NCI-H128 (cell line): ENCODE data around the gene ARPC1B.
"Not testable (repeated sequence)": the region's sequence is repeated elsewhere in the genome, so short reads cannot be mapped to it uniquely, and the experiment has no call there.

ENCODE experiments used
- DNase-seq: peaks from one replicate; lab custom pipeline; 2025; ENCODE audit not compliant: unreplicated experiment; lab: John Stamatoyannopoulos, UW

The ARPC1B gene

DNA sequence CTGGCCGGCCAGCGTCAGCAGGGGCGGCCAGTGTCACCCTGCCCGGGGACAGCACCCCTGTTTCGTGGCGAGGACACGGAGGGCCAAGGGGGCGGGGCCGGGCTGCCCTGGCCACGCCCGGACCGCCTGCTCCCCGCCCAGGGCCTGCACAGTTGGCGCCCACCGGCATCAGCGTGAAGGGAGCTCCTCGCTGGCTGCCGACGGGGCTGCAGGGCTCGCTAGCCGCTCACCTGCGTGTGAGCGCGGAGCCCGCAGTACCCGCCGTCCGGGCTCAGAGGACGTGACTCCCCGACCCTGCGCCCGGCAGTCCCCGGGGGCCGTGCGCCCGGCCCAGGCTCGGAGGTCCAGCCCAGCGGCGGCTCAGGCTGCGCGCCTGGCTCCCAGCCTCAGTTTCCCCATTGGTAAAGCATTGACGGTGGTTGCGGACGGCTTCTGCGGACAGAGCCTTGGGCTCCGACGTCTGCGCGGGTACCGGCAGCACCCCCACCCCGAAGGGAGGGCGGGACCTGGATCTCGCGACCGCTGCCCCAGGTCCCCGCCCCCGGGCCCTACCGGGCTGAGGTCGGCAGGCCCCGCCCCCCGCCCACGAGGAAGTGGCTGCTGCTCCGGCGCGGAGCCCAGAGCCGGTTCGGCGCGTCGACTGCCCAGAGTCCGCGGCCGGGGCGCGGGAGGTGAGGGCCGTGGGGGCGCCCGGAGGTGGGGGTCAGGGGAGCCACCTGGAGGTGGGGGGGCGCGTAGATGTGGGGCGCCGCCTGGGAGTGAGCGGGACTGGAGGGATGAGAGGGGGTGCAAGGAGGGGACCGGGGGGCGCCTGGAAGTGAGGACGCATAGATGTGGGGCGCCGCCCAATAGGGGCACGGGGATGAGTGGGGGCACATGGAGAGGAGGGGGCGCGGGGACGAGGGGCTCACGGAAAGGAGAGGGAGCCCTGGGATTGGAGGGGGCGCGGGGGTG, at the start of gene ARPC1B:
Gene ARPC1B, plus strand, starts transcription at position 620 of the 954 bp plus-strand sequence. CDS start 10,985 bp downstream, outside the sequence.
- no peak for DNase-seq

DNA sequence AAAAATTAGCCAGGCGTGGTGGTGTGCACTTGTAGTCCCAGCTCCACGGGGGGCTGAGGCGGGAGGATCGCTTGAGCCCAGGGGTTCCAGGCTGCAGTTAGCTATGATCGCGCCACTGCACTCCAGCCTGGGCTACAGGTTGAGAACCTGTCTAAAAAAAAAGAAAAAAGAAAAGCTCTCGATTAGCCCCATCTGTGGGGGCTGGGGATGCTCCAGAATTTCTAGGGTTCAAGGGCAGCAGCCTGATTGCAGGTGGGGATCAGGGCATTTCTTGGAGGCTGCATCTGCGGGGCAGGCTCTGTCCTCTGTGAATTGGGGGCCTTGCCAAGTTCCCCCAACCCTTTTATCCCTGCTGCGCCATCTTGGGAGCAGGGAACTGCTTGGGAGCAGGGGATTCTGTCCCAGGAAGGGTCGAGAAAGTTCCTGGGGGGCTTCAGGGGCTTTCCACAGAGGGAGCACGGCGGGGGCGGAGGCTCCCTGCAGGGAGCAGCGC, 49.5 kb upstream of the ARPC1B start:
- no peak for DNase-seq

DNA sequence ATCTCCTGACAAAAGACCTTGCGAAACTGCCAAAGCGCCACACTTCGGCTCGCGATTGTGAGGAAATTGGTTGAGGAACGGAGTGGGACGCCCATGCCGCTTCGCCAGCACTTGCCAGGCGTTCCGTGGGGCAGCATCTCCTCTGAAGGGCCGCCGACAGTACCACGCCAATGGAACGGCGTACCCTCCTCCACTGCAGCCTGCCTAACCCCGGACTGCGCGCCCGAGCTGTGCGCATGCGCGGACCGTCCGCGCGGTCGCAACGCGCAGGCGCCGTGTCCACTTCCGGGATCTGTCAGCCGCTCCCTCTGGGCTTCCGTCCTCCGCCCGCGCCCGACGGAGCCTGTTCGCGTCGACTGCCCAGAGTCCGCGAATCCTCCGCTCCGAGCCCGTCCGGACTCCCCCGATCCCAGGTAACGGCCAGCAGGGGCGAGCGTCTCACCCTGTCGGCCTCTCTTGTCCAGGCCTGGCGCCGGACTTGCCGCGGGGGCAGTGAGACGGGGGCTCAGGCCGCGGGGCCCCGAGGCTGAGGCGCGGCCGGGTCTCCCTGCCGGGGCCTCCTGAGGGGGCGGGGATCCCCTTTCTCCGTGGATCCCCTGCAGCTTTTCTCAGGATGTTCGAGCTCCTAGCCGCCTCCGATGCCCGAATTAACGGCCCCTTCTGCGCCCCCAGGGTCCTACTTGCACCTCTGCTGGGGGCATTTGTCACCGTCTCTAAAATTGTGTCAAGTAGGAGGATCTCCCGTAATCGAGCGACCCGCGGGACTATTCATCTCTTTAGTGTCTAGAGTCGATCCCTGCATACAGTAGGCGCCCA, 48.7 kb upstream of the ARPC1B start, which contains the start of gene ARPC1A:
Gene ARPC1A, plus strand, starts transcription at position 307 of the 816 bp plus-strand sequence. CDS start 7,456 bp downstream, outside the sequence.
- peak; percentile 82 for DNase-seq

DNA sequence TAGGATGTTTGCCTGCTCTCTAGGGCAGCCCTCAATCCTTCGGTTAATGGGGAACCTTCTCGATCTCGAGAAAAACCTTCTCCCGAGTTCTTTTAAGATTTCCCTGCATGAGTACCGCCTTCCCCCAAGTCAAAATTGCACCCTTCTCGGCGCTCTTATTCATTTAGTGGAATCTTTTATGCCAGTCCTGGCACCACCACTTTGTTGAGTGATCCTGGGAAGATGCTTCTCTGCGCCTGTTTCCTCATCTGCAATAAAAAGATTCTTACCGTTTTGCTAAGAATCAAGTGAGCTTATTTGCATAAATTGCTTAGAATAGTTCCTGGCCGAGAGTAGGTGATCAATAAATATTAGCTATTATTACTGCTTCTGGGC, 48.1 kb upstream of the ARPC1B start:
- DNase-seq: no peak

DNA sequence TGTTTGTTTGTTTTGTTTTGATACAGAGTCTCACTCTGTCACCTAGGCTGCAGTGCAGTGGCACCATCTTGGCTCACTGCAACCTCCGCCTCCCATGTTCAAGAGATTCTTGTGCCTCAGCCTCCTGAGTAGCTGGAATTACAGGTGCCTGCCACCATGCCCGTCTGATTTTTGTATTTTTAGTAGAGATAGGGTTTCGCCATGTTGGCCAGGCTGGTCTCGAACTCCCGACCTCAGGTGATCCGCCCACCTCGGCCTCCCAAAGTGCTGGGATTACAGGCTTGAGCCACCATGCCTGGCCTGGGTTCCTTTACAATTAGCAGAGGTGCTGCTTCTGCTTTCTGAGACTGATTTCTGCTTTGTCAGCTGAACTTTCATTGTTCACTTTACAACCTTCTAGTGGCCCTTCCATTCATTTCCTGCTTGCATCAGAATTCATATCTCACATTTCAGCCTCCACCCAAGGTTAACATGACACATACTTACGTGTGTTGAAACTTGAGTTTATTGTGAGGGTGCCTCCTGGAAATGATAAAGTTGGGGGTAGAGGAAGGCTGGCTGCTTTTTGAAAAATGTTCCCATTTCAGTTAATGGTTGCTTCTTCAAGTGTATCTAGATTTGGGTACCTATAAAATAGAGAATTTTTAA, 44.1 kb upstream of the ARPC1B start:
- not testable (repeated sequence) for DNase-seq

DNA sequence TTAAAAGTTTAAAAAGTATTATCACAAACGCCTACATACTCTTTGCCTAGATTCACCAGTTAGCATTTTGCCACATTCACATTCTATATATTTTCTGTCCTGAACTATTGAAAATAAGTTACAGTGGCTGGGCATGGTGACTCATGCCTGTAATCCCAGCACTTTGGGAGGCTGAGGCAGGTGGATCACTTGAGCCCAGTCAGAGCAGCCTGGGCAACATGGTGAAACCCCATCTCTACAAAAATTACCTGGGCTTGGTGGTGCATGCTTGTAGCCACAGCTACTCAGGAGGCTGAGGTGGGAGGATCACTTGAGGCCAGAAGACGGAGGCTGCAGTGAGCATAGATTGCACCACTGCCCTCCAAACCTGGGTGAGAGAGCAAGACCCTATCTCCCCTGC, 43.5 kb upstream of the ARPC1B start:
- no peak for DNase-seq

DNA sequence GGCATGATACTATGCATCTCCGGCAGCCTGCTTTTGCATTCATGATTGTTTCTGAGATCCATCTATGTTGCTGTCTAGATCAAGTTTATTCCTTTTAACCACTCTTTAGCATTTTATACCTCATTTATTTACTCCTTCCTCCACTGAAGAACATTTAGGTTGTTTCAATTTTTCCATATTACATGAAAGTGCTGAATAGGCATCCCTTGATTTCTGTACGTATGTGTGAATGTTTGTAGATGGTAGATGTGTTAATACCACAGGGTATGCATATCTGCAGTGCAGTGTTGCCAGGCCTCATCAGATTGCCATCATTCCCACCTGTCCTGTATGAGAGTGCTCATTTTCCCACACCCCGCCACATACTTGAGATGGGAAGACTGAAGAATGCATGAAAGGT, 34.9 kb upstream of the ARPC1B start:
- no peak for DNase-seq

DNA sequence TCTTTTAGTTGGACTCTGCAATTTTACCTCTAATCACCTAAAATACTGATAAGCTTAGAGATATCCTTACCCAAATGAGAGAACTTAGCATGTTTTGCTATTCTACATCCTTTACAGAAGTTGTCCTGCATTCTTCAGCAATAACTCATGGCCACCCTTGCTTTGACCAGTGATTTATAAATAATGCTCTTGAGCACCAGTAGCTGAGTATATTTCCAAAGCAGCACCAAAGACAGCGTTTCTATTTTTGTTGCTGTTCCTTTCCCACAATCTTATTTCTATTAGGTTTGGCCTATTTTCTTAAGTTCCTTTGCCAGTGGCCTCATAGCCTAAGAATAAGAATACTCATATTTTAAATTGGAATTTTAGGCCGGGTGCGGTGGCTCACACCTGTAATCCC, 33.9 kb upstream of the ARPC1B start:
- no peak for DNase-seq

DNA sequence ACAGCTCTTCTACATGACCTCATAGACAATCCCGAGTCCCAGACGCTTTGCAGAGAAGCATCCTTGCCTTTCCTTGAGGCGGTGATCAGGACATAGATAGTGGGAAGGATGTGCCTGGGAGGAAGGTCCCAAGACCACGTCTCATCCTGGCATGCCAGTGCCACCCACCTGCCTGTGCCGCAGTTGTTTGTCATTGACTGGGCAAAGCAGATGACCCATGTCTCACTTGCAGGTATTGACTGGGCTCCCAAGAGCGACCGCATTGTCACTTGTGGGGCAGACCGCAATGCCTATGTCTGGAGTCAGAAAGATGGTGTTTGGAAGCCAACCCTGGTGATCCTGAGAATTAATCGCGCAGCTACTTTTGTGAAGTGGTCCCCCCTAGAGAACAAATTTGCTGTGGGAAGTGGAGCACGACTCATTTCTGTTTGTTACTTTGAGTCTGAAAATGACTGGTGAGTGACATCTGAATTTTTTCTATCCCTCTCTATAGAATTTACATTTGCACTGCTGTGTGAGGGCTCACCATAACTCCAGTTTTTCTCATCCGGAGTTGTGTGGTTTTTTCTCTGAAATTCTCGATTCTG, 30.4 kb upstream of the ARPC1B start:
- no peak for DNase-seq

DNA sequence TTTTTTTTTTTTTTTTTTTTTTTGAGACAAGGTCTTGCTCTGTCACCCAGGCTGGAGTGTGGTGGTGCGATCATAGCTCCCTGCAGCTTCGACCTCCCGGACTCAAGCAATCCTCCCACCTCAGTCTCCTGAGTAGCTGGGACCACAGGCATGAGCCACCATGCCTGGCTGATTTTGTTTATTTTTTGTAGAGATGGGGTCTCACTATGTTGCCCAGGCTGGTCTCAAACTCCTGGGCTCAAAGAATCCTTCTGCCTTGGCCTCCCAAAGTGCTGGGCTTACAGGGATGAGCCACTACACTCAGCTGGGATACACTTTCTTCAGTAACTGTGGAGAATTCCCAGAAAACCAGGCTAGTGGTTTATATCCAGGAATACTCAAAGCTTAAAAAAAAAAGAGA, 23.9 kb upstream of the ARPC1B start:
- DNase-seq: not testable (repeated sequence)

DNA sequence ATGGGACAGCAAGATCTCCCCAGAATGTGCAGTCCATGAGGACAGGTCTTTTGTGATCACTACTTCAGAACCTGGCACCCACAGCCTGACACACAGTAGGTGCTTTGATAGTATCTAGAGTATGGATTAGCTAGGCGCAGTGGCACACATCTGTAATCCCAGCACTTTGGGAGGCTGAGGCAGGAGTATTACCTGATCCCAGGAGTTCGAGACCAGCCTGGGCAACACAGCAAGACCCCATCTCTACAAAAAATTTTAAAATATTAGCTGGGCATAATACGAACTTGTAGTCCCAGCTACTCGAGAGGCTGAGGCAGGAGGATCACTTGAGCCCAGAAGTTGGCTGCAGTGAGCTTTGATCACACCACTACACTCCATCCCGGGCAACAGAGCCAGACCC, 22.3 kb upstream of the ARPC1B start:
- DNase-seq: no peak

DNA sequence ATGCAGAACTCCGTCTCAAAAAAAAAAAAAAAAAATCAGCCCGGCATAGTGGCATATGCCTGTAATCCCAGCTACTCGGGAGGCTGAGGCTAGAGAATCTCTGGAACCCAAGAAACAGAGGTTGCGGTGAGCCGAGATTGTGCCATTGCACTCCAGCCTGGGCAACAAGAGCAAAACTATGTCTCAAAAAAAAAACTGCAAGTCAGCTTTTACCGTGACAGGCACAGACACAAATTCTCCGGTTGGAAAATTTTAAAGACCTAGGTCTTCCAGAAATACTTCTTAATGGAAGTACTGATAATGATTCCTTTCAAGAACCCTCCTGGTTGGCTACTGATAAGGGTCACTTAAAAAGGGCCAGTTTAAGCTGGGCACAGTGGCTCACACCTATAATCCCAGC, 19.4 kb upstream of the ARPC1B start:
- no peak for DNase-seq

DNA sequence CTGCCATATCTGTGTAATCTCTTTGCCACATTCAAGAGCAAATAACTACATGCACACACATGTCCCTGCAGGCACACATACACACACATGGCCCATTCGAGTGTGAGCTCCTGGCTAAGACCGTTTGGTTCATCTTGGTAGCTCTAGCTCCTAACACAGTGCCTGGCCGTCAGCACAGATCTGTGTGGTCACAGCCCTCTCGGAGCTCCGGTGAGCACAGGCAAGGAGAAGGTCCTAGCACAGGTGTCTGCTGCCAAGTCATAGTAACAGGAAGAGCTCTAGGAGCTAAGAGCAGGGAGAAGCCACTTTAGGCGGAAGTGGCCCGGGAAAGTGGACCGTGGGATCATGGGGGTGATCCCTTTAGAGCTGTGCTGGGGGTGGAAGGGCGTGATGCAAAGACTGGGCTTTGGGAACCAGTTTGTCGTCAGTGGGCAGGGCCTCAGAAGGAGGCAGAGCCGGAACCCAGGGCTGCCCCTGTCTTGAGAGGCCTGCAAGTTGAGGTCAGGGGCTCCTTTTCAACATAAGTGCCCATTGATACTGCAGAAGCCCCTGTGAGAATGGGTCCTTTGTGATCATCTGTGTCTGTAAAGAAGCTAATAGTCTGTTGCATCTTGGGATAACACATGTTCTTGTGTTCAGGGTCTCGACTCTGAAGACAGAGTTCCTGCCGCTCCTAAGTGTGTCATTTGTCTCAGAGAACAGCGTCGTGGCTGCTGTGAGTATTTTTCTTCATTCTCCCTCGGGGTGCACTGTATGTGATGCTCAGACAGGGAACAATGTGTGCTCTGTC, 16.6 kb upstream of the ARPC1B start:
- DNase-seq: no peak

DNA sequence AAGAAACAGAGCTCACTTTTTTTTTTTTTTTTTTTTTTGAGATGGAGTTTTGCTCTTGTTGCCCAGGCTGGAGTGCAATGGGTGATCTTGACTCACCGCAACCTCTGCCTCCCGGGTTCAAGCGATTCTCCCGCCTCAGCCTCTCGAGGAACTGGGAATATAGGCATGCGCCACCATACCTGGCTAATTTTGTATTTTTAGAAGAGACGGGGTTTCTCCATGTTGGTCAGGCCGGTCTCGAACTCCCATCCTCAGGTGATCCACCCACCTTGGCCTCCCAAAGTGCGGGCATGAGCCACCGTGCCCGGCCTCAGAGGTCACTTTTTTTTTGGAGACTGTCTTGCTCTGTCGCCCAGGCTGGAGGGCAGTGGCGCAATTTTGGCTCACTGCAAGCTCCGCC, 16.0 kb upstream of the ARPC1B start:
- DNase-seq: not testable (repeated sequence)

DNA sequence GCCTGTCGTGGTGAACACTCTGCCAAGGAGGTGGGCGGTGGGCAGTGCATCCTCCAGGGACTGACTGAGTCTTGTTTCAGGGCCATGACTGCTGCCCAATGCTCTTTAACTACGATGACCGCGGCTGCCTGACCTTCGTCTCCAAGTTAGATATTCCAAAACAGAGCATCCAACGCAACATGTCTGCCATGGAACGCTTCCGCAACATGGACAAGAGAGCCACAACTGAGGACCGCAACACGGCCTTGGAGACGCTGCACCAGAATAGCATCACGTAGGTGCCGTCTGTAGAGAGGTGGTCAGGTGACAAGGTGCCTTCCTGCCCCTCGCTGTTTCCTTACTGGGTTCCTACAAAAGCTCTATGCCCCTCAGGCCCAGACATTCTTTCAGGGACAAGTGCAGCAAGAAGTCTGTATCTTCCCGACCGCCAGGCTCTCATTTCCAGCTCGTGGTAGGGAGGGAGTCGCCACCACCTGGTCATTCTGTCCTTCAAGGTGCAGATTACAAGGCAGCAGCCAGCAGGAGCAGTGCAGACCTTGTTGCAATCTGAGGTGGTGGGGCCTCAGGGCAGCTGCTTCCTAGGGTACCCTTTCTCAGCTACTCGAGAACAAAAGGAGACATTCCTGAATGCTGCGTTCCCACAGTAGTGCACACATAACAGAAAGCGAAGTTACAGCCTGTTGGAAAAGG, 14.9 kb upstream of the ARPC1B start:
- DNase-seq: no peak

DNA sequence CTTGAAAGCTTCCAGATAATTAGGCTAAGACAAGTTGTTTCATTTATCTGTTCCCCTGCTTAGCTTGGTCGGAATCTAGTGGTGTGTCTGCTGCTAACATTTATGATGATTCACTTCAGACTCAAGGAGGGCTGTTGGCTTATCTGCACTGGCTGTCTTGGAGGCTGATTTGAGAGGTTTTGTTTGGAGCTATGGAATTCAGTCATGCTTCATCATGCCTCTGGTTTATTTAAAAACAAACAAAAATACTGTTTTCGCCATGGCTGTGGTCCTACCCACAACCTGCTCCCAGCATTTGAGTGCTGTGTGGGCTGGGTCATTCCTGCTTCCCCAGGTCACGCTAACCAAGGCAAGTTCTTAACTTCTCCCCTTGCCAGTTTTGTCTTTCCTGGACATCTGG, 11.7 kb upstream of the ARPC1B start:
- DNase-seq: no peak

DNA sequence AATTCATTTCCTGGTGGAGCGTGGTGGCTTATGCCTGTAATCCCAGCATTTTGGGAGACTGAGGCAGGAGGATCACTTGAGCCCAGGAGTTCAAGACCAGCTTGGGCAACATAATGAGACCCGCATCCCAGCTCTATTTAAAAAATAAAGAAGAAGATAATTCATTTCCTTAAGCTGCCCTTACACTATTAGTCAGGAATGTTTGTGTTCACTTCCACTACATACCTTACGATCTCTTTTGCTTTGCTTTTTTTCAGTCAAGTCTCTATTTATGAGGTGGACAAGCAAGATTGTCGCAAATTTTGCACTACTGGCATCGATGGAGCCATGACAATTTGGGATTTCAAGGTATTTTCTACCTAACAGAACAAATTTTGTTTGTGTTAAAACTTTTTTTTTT, 11.2 kb upstream of the ARPC1B start:
- DNase-seq: no peak

DNA sequence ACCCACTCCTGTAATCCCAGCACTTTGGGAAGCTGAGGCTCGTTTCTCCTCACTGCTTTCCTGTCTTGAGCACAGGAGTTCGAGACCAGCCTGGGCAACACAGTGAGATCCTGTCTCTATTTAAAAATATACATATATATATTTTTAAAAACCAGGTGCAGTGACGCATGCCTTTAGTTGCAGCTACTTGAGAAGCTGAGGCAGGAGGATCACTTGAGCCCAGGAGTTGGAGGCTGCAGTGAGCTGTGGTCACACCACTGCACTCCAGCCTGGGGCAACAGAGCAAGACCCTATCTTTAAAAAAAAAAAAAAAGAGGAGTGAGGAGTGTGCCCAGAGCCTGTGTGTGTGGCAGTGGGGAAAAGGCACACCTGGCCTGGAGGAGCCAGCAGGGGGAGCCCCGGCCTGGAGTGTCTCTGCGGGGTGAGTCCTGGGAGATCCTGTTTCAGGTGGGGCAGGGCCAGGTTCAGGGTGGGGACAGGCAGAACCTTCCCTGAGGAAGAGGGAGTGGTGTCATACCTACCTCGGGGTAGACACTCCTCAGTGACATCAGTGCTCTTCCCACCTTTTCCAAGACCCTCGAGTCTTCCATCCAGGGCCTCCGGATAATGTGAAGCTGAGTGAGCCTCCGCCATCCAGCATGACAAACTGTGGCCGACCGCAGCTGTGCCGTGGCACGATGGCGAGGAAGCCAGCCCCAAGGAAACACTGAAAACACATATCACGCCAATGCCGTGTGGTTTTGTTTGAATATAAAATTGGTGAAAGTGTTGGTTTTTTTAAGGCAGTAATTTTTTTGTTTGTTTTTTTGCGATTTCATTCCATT, 9.0 kb upstream of the ARPC1B start:
- DNase-seq: no peak

DNA sequence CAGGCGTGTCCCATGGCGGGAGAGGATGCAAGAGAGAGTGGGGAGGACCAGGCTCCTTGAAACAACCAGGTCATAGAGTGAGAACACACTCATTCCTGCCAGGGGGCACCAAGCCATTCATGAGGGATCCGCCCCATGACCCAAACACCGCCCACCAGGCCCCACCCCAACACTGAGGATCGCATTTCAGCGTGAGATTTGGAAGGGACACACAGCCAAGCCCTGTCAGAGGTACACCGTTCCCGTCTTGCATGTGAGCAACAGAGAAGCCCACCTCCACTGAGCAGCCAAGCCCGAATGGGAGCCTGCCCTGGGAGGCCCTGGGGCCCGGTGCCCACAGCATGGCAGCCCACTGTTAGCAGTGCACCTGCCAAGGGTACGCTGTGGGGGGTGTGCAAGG, 7.9 kb upstream of the ARPC1B start:
- DNase-seq: no peak
